ENCODE results near the gene SH3BP2.

DNA sequence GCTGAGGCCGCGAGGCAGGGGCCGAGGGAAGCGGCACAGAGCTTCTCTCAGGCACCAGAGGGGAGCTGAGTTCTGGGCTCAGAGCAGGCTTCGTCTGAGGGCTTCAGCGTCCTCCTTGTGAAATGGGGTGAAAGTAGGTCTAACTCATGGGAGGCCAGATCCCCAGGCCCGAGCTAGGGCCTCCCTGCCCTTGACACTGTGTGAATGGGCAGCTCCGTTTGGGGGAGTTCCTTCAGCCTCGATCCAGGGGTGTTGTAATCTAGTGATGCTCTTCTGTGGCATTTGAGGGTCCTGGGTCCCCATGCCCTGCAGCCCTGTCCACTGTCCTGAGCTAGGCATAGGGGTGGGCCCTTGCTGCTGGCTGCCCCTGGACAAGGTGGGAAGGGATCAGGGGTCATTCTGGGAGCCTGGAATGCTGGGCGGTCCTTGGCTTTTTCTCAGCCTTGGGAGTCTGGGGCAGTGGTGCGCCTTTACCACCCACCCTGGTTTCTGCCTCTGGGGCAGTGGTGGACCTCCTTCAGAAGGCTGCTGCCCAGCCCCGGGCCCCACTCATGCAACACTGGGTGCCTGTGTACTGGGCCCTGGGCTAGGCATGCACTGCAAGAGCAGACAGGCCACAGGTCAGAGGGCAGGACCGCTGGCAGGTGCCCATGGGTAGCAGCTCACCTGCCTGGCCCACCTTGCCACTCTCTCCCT lies 4.1 kb downstream of the SH3BP2 start:
- TF ChIP-seq POLR2A (IDR thresholded peaks at IDR 0.05) = no peak
- TF ChIP-seq, protein P1, sequence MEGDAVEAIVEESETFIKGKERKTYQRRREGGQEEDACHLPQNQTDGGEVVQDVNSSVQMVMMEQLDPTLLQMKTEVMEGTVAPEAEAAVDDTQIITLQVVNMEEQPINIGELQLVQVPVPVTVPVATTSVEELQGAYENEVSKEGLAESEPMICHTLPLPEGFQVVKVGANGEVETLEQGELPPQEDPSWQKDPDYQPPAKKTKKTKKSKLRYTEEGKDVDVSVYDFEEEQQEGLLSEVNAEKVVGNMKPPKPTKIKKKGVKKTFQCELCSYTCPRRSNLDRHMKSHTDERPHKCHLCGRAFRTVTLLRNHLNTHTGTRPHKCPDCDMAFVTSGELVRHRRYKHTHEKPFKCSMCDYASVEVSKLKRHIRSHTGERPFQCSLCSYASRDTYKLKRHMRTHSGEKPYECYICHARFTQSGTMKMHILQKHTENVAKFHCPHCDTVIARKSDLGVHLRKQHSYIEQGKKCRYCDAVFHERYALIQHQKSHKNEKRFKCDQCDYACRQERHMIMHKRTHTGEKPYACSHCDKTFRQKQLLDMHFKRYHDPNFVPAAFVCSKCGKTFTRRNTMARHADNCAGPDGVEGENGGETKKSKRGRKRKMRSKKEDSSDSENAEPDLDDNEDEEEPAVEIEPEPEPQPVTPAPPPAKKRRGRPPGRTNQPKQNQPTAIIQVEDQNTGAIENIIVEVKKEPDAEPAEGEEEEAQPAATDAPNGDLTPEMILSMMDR (IDR thresholded peaks at IDR 0.05) = no peak
